Hepatocyte (in vitro differentiated cells): Measurements from ENCODE around the gene PARD3B. TPM values are rescaled to one million over a fixed set of nuclear protein-coding genes. Genes with fewer than 3 reads are reported as not detected.

ENCODE experiments used
- DNase-seq: peaks from one replicate; pipeline ENCODE4 v3.0.0-alpha.2; 2016; ENCODE audit warnings: low spot score
- H2AFZ ChIP-seq: fragments of 200-600 bp; sonication (generic); 2 replicates; pipeline ENCODE4 v1.6.0; 2016; ENCODE audit warnings: antibody characterized with exemption, mild to moderate bottlenecking
- H3K27ac ChIP-seq: fragments of 200-600 bp; sonication (generic); 2 replicates; pipeline ENCODE4 v1.5.1; 2016; ENCODE audit warnings: mild to moderate bottlenecking
- H3K27me3 ChIP-seq: fragments of 200-600 bp; sonication (generic); 2 replicates; pipeline ENCODE4 v1.6.1; 2016
- H3K36me3 ChIP-seq: fragments of 200-600 bp; sonication (generic); replicated peaks from 2 replicates; pipeline ENCODE4 v1.5.1; 2016; ENCODE audit warnings: low read depth; ENCODE audit not compliant: insufficient read depth
- H3K4me1 ChIP-seq: fragments of 200-600 bp; sonication (generic); 2 replicates; pipeline ENCODE4 v1.5.1; 2016; ENCODE audit warnings: mild to moderate bottlenecking, moderate library complexity; ENCODE audit not compliant: insufficient read depth
- H3K4me2 ChIP-seq: fragments of 200-600 bp; sonication (generic); 2 replicates; pipeline ENCODE4 v1.6.0; 2016
- H3K4me3 ChIP-seq: fragments of 200-600 bp; sonication (generic); 2 replicates; pipeline ENCODE4 v1.5.1; 2016; ENCODE audit warnings: mild to moderate bottlenecking
- H3K79me2 ChIP-seq: fragments of 200-600 bp; sonication (generic); 2 replicates; pipeline ENCODE4 v1.6.0; 2017; ENCODE audit warnings: mild to moderate bottlenecking
- H3K9me2 ChIP-seq: fragments of 200-600 bp; sonication (generic); replicated peaks from 2 replicates; pipeline ENCODE4 v1.6.0; 2017; ENCODE audit warnings: mild to moderate bottlenecking; ENCODE audit not compliant: insufficient read depth
- H3K9me3 ChIP-seq: fragments of 200-600 bp; sonication (generic); 2 replicates; pipeline ENCODE4 v1.5.1; 2016; ENCODE audit warnings: low read depth, mild to moderate bottlenecking
- H4K20me1 ChIP-seq: fragments of 200-600 bp; sonication (generic); 2 replicates; pipeline ENCODE4 v1.6.0; 2016; ENCODE audit warnings: mild to moderate bottlenecking; ENCODE audit not compliant: insufficient read depth, poor library complexity, severe bottlenecking
- EZH2 ChIP-seq: fragments of 200-600 bp; sonication (generic); IDR thresholded peaks from 2 replicates; pipeline ENCODE4 v1.6.1; 2016; ENCODE audit warnings: antibody characterized with exemption, mild to moderate bottlenecking, borderline replicate concordance
- EZH2phosphoT487 ChIP-seq: fragments of 200-600 bp; sonication (generic); IDR thresholded peaks from one replicate; pipeline ENCODE4 v1.6.1; 2018; ENCODE audit warnings: antibody characterized with exemption, mild to moderate bottlenecking, low read depth, moderate library complexity; ENCODE audit not compliant: unreplicated experiment, severe bottlenecking
- WGBS: methylation state at CpG from one replicate; pipeline ENCODE4 v1.1.6; 2016; ENCODE audit warnings: low lambda C conversion rate; ENCODE audit errors: missing lambda C conversion rate; 5-methylcytosine and 5-hydroxymethylcytosine counted together
- polyA plus RNA-seq: library from polyadenylated mRNA; unstranded; fragments of >200 nt; fragmentation: Nextera tagmentation; extraction: Ambion mirVana; gene quantifications from 2 replicates; pipeline ENCODE4 v1.2.1, GENCODE V29; 2016
- total RNA-seq: library from RNA; depleted of rRNA; stranded (reverse); fragments of >200 nt; gene quantifications from 2 replicates; pipeline ENCODE4 v1.2.3, GENCODE V29; 2014
- TF ChIP-seq, protein P1 (sequence below): fragments of 200-600 bp; sonication (generic); IDR thresholded peaks from 2 replicates; pipeline ENCODE4 v1.5.1; 2016; ENCODE audit warnings: antibody characterized with exemption, mild to moderate bottlenecking; ENCODE audit not compliant: poor library complexity

PARD3B gene
- total and polyA plus RNA-seq, 2 experiments from 2014 or later, result 11.5 to 21.7 TPM

DNA sequence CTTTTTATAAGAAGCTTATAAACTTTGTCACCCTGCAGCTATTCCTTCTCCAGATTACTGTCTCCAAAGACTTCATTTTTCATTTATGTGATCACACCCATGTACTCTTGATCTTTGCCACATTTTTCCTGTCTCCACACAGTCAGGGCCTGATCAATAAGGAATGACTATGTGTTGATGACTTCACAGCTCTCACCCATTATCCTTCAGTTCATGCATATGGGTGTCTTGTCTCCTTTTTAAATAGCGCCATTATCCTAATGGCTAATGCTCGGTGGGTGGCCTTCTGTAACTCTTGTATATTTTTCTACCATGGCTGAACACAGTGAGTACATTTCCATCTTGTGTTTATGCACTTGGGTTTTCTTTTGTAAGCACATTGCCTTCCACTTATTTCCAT lies 801.4 kb downstream of the PARD3B start:
- WGBS, result 92% methylated on average over 2 of the region's 2 CpGs
- no peaks in the 10 kb centered on the region for H3K36me3 ChIP-seq
- no peaks in the 10 kb centered on the region for H3K27me3 ChIP-seq
- no peak for DNase-seq
- H3K9me2 ChIP-seq, result no peaks in the 10 kb centered on the region
- no peaks in the 10 kb centered on the region for H3K79me2 ChIP-seq
- no peaks in the 10 kb centered on the region for H3K9me3 ChIP-seq
- no peak overlapping the region for H3K4me2 ChIP-seq
- H3K4me3 ChIP-seq, result no peak overlapping the region
- no peak overlapping the region for H3K27ac ChIP-seq
- no peaks in the 10 kb centered on the region for H4K20me1 ChIP-seq
- H3K4me1 ChIP-seq, result no peaks in the 10 kb centered on the region
- no peak overlapping the region for H2AFZ ChIP-seq
- no peak for TF ChIP-seq EZH2phosphoT487
- TF ChIP-seq, protein P1, sequence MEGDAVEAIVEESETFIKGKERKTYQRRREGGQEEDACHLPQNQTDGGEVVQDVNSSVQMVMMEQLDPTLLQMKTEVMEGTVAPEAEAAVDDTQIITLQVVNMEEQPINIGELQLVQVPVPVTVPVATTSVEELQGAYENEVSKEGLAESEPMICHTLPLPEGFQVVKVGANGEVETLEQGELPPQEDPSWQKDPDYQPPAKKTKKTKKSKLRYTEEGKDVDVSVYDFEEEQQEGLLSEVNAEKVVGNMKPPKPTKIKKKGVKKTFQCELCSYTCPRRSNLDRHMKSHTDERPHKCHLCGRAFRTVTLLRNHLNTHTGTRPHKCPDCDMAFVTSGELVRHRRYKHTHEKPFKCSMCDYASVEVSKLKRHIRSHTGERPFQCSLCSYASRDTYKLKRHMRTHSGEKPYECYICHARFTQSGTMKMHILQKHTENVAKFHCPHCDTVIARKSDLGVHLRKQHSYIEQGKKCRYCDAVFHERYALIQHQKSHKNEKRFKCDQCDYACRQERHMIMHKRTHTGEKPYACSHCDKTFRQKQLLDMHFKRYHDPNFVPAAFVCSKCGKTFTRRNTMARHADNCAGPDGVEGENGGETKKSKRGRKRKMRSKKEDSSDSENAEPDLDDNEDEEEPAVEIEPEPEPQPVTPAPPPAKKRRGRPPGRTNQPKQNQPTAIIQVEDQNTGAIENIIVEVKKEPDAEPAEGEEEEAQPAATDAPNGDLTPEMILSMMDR, result no peak
- no peak for TF ChIP-seq EZH2

DNA sequence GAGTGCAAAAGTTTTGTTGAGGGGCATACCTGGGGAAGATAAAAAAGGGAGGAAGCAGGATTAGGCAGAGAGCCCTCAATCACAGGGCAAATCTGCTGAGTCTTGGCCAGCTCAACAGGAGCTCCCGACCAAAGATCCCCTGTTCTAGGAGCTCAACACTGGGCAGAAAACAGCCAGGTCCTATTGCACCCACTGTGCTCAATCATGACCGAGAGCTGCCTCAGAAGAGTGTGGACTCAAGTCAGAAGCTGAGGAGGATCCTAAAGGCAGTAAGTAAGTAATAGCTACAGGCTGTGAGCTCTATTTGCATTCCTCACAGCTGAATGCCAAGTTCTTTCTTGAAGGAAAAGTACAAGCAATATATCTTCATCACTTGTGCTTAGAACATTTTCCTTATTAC lies 802.6 kb downstream of the PARD3B start:
- 64% methylated on average over 2 of the region's 2 CpGs for WGBS
- H3K36me3 ChIP-seq, result no peaks in the 10 kb centered on the region
- H3K27me3 ChIP-seq, result no peaks in the 10 kb centered on the region
- no peaks in the 10 kb centered on the region for H4K20me1 ChIP-seq
- no peak for DNase-seq
- H3K27ac ChIP-seq, result no peak overlapping the region
- no peaks in the 10 kb centered on the region for H3K4me1 ChIP-seq
- no peaks in the 10 kb centered on the region for H3K9me3 ChIP-seq
- no peaks in the 10 kb centered on the region for H3K79me2 ChIP-seq
- H3K9me2 ChIP-seq, result no peaks in the 10 kb centered on the region
- no peak overlapping the region for H3K4me2 ChIP-seq
- TF ChIP-seq EZH2 (no peak), EZH2phosphoT487 (no peak)
- TF ChIP-seq, protein P1, result no peak
- H3K4me3 ChIP-seq, result no peak overlapping the region
- H2AFZ ChIP-seq, result no peak overlapping the region

DNA sequence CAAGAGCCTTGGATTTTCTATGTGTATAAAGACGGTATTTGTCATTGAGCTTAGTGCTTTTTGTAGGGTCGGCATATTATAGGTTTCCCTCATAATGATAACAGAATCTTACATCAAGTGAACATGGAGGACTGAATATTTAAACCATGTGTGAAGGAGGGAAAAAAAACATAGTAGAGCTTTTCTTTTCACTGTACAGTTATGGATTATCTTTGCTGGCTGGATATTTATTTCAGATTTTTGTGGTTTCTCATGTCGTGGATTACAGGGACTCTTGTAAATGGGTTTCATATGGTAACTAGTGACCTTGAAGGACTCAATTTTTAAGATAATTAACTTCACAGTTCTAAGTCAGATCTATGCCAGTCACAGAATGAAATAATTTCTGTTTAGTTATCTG lies 806.8 kb downstream of the PARD3B start:
- no peak overlapping the region for H3K4me3 ChIP-seq
- H3K9me3 ChIP-seq, result no peaks in the 10 kb centered on the region
- H2AFZ ChIP-seq, result no peak overlapping the region
- no peaks in the 10 kb centered on the region for H3K79me2 ChIP-seq
- H3K27me3 ChIP-seq, result no peaks in the 10 kb centered on the region
- H3K4me1 ChIP-seq, result no peaks in the 10 kb centered on the region
- no peak overlapping the region for H3K4me2 ChIP-seq
- H3K27ac ChIP-seq, result no peak overlapping the region
- no peaks in the 10 kb centered on the region for H3K9me2 ChIP-seq
- no peaks in the 10 kb centered on the region for H3K36me3 ChIP-seq
- H4K20me1 ChIP-seq, result no peaks in the 10 kb centered on the region
- 60% methylated on average over 3 of the region's 3 CpGs for WGBS
- TF ChIP-seq, protein P1, result no peak
- TF ChIP-seq EZH2phosphoT487, result no peak
- DNase-seq, result no peak

DNA sequence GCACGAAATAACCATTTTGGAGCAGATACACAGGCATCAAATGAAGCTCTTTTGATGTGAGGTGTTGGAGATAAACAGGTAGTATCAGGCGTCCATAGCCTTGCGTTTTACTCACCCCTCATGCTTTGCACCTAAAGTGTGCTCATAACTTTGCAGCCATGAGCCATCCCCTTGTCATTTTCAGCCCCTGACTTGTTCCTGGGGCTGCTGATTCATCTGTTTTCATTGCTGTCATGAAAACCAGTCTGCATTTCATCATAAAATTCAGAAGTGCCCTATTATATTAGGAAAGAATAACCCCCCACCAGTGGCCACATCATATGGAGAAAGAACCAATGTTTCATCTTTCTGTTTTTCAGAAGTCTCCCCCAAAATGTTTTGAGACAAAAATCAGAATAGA lies 807.3 kb downstream of the PARD3B start:
- Histone ChIP-seq H4K20me1 (no peaks in the 10 kb centered on the region), H2AFZ (no peak overlapping the region), H3K9me2 (no peaks in the 10 kb centered on the region), H3K4me2 (no peak overlapping the region), H3K79me2 (no peaks in the 10 kb centered on the region), H3K4me3 (no peak overlapping the region), H3K36me3 (no peaks in the 10 kb centered on the region), H3K27me3 (no peaks in the 10 kb centered on the region), H3K9me3 (no peaks in the 10 kb centered on the region), H3K4me1 (no peaks in the 10 kb centered on the region), H3K27ac (no peak overlapping the region)
- DNase-seq, result no peak
- TF ChIP-seq EZH2 (no peak), EZH2phosphoT487 (no peak)
- TF ChIP-seq, protein P1, result no peak
- 84% methylated on average over 3 of the region's 3 CpGs for WGBS
